OCI-LY3 (cell line): ENCODE data around the gene GPR87.

ENCODE experiments used
- CTCF ChIP-seq: fragments of 200-600, 300-600 bp; sonication (generic); IDR thresholded peaks from 2 replicates; pipeline ENCODE4 v1.5.1; 2014; ENCODE audit warnings: antibody characterized with exemption, low read length, low read depth
- EZH2phosphoT487 ChIP-seq: fragments of 200-600 bp; shearing (Covaris generic); IDR thresholded peaks from 2 replicates; pipeline ENCODE4 v1.6.1; 2018; ENCODE audit warnings: antibody characterized with exemption, mixed run types, low read depth

- TF ChIP-seq CTCF: peak; percentile 80
- no peak for TF ChIP-seq EZH2phosphoT487
Measured at GRCh38 chr3:151282921-151283320, 33.7 kb downstream of the GPR87 start.
